Mesendoderm (in vitro differentiated cells): ENCODE results near the gene PLB1.

Experiments used
- DNase-seq: peaks from one replicate; pipeline ENCODE4 v3.0.0; 2013
- H2AK5ac ChIP-seq: 2 replicates; pipeline ENCODE4 v1.6.1; 2013; ENCODE audit warnings: low read length, inconsistent platforms
- H2BK120ac ChIP-seq: 2 replicates; pipeline ENCODE4 v1.6.1; 2013; ENCODE audit warnings: low read depth, mild to moderate bottlenecking, low read length, moderate library complexity, mixed read lengths
- H2BK15ac ChIP-seq: replicated peaks from 2 replicates; pipeline ENCODE4 v1.6.1; 2013; ENCODE audit warnings: low read depth, mild to moderate bottlenecking, moderate library complexity
- H2BK5ac ChIP-seq: 2 replicates; pipeline ENCODE4 v1.6.1; 2013; ENCODE audit warnings: low read length, inconsistent platforms
- H3K18ac ChIP-seq: 2 replicates; pipeline ENCODE4 v1.6.1; 2013; ENCODE audit warnings: mild to moderate bottlenecking, low read length, mixed read lengths
- H3K23ac ChIP-seq: one replicate; pipeline ENCODE4 v1.6.1; 2013; ENCODE audit warnings: low read length
- H3K27ac ChIP-seq: 2 replicates; pipeline ENCODE4 v1.5.1; 2013; ENCODE audit warnings: low read depth, mild to moderate bottlenecking, inconsistent platforms, low read length, moderate library complexity
- H3K27me3 ChIP-seq: 2 replicates; pipeline ENCODE4 v1.6.1; 2013; ENCODE audit warnings: low read length, control low read depth, mild to moderate bottlenecking, inconsistent platforms; ENCODE audit not compliant: insufficient read depth, poor library complexity
- H3K36me3 ChIP-seq: 2 replicates; pipeline ENCODE4 v1.6.1; 2013; ENCODE audit warnings: low read length, inconsistent platforms; ENCODE audit not compliant: control insufficient read depth, insufficient read depth
- H3K4ac ChIP-seq: one replicate; pipeline ENCODE4 v1.6.1; 2013; ENCODE audit warnings: low read depth, mild to moderate bottlenecking, low read length, moderate library complexity
- H3K4me1 ChIP-seq: 2 replicates; pipeline ENCODE4 v1.6.1; 2013; ENCODE audit warnings: low read depth, low read length, inconsistent platforms; ENCODE audit not compliant: control insufficient read depth
- H3K4me2 ChIP-seq: 2 replicates; pipeline ENCODE4 v1.6.1; 2013; ENCODE audit warnings: low read length
- H3K4me3 ChIP-seq: 2 replicates; pipeline ENCODE4 v1.5.1; 2013; ENCODE audit warnings: mild to moderate bottlenecking, low read length
- H3K56ac ChIP-seq: one replicate; pipeline ENCODE4 v1.6.1; 2013; ENCODE audit warnings: low read length
- H3K79me1 ChIP-seq: 2 replicates; pipeline ENCODE4 v1.6.1; 2013; ENCODE audit warnings: low read length, inconsistent platforms
- H3K79me2 ChIP-seq: 2 replicates; pipeline ENCODE4 v1.6.1; 2013; ENCODE audit warnings: mild to moderate bottlenecking, low read length; ENCODE audit not compliant: control insufficient read depth, insufficient read depth
- H3K9ac ChIP-seq: 2 replicates; pipeline ENCODE4 v1.6.1; 2013; ENCODE audit warnings: low read length, inconsistent platforms
- H4K5ac ChIP-seq: one replicate; pipeline ENCODE4 v1.6.1; 2013; ENCODE audit warnings: low read length
- H4K8ac ChIP-seq: one replicate; pipeline ENCODE4 v1.6.1; 2013; ENCODE audit warnings: low read depth, mild to moderate bottlenecking, control low read depth, low read length, moderate library complexity
- WGBS: extraction: QIAGEN DNeasy Blood & Tissue Kit; methylation state at CpG from one replicate; pipeline ENCODE4 v1.1.7; 2013; ENCODE audit warnings: low lambda C conversion rate, missing lambda C conversion rate; ENCODE audit not compliant: insufficient coverage; ENCODE audit errors: extremely low coverage; 5-methylcytosine and 5-hydroxymethylcytosine counted together

PLB1 gene

DNA sequence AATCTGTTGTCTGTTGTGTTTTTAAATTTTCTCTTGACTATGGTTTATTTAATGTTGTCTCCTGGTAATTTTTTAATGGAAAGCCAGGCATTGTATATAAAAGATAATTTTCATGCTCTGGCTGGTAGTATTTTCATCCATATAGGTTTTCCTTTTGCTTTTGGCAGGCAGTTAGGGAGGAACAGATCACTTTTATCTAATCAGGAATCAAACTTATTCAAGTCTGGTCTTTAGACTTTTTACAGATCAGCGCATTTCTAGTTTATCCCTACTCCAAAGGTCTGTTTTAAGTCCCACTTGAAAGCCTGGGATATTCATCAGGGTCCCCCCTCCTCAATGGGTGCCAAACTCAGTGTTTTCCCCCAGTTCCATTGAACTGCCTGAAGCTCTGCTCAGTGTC lies 17.2 kb downstream of the PLB1 start:
- H3K27me3 ChIP-seq, result no peaks in the 10 kb centered on the region

DNA sequence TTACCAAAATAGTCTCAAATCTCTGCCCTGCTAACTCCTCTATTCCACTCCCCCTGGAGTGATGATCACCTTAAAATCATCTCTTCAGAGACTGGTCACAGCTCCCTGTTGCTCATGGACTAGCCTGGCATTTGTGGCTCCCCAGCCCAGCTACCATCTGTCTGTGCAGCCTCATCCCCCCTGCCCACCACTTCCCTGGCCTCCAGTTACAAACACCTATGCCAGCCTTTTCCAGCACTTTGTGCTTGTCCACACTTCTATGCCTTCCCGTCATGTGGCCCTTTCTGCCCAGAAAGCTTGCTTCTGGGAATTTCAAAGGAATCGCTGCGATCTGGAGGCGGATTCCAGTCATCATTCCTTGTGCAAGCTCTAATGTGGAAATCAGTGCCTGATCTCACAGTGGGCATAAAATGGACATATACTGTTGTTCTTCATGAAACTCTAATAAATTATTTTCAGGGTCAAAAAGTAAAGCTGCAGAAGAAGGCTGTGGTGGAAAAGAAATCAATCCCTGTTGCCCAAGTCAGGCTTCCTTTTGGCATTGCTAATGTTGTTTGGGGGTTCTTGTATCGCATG lies 19.4 kb downstream of the PLB1 start:
- Histone ChIP-seq H3K4me3 (no peak overlapping the region), H3K36me3 (no peaks in the 10 kb centered on the region), H2AK5ac (no peak overlapping the region), H3K79me1 (no peaks in the 10 kb centered on the region), H3K56ac (no peak overlapping the region), H2BK120ac (no peak overlapping the region), H3K4me2 (no peak overlapping the region), H3K27me3 (no peaks in the 10 kb centered on the region), H3K27ac (no peak overlapping the region), H3K4ac (no peak overlapping the region), H2BK5ac (no peak overlapping the region), H3K23ac (no peak overlapping the region), H3K4me1 (no peaks in the 10 kb centered on the region), H4K5ac (no peak overlapping the region), H3K79me2 (no peaks in the 10 kb centered on the region), H4K8ac (no peak overlapping the region), H2BK15ac (no peak overlapping the region), H3K9ac (no peak overlapping the region), H3K18ac (no peak overlapping the region)
- no CpG with 5 or more reads among the region's 5 CpGs for WGBS
- DNase-seq, result no peak

More for the DNA sequence above, 17.2 kb downstream of the PLB1 start:
- Histone ChIP-seq H2AK5ac (no peak overlapping the region), H3K56ac (no peak overlapping the region), H3K79me2 (no peaks in the 10 kb centered on the region), H4K5ac (no peak overlapping the region), H3K79me1 (no peaks in the 10 kb centered on the region), H2BK5ac (no peak overlapping the region), H3K9ac (no peak overlapping the region), H2BK120ac (no peak overlapping the region), H3K27ac (no peak overlapping the region), H4K8ac (no peak overlapping the region), H3K23ac (no peak overlapping the region), H3K4me3 (no peak overlapping the region), H3K36me3 (no peaks in the 10 kb centered on the region), H3K4ac (no peak overlapping the region), H3K4me2 (no peak overlapping the region), H3K4me1 (no peaks in the 10 kb centered on the region), H2BK15ac (no peak overlapping the region), H3K18ac (no peak overlapping the region)
- WGBS, result no CpG with 5 or more reads among the region's 1 CpG
- DNase-seq, result no peak

- Histone ChIP-seq H3K4ac (no peak overlapping the region), H3K23ac (no peak overlapping the region), H3K56ac (no peak overlapping the region), H3K79me2 (no peaks in the 10 kb centered on the region), H2BK5ac (no peak overlapping the region), H4K8ac (no peak overlapping the region), H3K4me3 (no peak overlapping the region), H3K9ac (no peak overlapping the region), H2BK120ac (no peak overlapping the region), H3K79me1 (no peaks in the 10 kb centered on the region), H3K4me2 (no peak overlapping the region), H3K18ac (no peak overlapping the region), H2AK5ac (no peak overlapping the region), H2BK15ac (no peak overlapping the region), H3K36me3 (no peaks in the 10 kb centered on the region), H3K27ac (no peak overlapping the region), H3K27me3 (no peaks in the 10 kb centered on the region), H3K4me1 (no peaks in the 10 kb centered on the region), H4K5ac (no peak overlapping the region)
- DNase-seq, result no peak
- WGBS, result no CpG with 5 or more reads among the region's 1 CpG
Measured at GRCh38 chr2:28516430-28516829, 20.6 kb downstream of the PLB1 start.

- Histone ChIP-seq H3K79me1 (no peaks in the 10 kb centered on the region), H2AK5ac (no peak overlapping the region), H2BK5ac (no peak overlapping the region), H3K4me2 (no peak overlapping the region), H3K27ac (no peak overlapping the region), H3K79me2 (no peaks in the 10 kb centered on the region), H3K27me3 (no peaks in the 10 kb centered on the region), H4K8ac (no peak overlapping the region), H3K9ac (no peak overlapping the region), H3K4me1 (no peaks in the 10 kb centered on the region), H3K4me3 (no peak overlapping the region), H2BK15ac (no peak overlapping the region), H3K18ac (no peak overlapping the region), H3K4ac (no peak overlapping the region), H3K23ac (no peak overlapping the region), H4K5ac (no peak overlapping the region), H3K56ac (no peak overlapping the region), H3K36me3 (no peaks in the 10 kb centered on the region), H2BK120ac (no peak overlapping the region)
- WGBS, result no CpG with 5 or more reads among the region's 6 CpGs
- no peak for DNase-seq
Measured at GRCh38 chr2:28516950-28517349, 21.1 kb downstream of the PLB1 start.

DNA sequence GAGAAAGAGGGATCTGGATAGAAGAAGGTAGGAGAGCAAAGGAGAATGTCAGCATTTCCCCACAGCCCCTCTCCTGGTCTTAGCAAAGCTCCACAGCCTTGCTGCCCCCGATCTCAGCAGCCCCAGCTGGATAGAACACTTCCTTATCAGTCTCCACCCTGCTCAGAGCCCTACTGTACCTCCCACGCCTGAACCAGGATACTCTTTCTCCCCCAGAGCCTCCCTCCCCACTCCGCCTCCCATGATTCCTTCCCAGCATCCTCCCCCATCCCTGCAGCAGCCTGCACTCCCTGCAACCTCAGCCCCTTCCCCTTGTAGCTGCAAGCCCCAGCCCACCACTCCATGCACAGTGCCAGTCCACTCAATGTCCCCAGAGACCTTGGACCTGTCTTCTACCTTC lies 25.8 kb downstream of the PLB1 start:
- no peak overlapping the region for H3K4me3 ChIP-seq

DNA sequence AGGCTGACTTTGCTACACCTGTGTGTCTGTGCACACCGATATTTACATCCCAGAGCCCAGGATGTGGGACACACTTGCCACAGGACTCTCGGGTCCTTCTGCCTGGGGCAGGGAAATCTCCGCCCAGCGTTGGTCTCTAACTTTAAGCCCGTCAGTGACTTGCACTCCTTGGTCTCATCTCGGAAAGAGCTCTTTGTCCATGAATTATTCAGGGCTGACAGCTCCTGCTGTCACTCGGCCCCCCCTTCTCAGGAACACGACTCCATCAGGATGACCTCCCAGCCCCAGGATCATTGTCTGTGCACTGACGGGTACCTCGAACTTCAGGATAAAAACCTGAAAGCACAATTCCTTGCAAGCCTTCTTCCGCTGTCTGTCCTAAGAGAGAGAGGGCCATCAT lies 26.6 kb downstream of the PLB1 start:
- H3K79me1 ChIP-seq, result no peaks in the 10 kb centered on the region
- H3K27me3 ChIP-seq, result no peaks in the 10 kb centered on the region

More for the DNA sequence above, 25.8 kb downstream of the PLB1 start:
- H3K18ac ChIP-seq, result no peak overlapping the region
- H3K4me1 ChIP-seq, result peaks cover 4% of the 10 kb centered on the region
- H2BK5ac ChIP-seq, result no peak overlapping the region
- no peak overlapping the region for H3K23ac ChIP-seq
- H2BK15ac ChIP-seq, result no peak overlapping the region
- H3K79me1 ChIP-seq, result no peaks in the 10 kb centered on the region
- no peak overlapping the region for H3K4ac ChIP-seq
- no peak overlapping the region for H2BK120ac ChIP-seq
- no peaks in the 10 kb centered on the region for H3K79me2 ChIP-seq
- no peaks in the 10 kb centered on the region for H3K36me3 ChIP-seq
- H3K27me3 ChIP-seq, result no peaks in the 10 kb centered on the region
- peak; percentile 22 for DNase-seq
- WGBS, result no CpG with 5 or more reads among the region's 3 CpGs
- no peak overlapping the region for H3K4me2 ChIP-seq
- no peak overlapping the region for H4K5ac ChIP-seq
- no peak overlapping the region for H4K8ac ChIP-seq
- H3K56ac ChIP-seq, result no peak overlapping the region
- H2AK5ac ChIP-seq, result no peak overlapping the region
- H3K9ac ChIP-seq, result no peak overlapping the region
- no peak overlapping the region for H3K27ac ChIP-seq

More for the DNA sequence above, 26.6 kb downstream of the PLB1 start:
- Histone ChIP-seq H3K79me2 (no peaks in the 10 kb centered on the region), H4K5ac (no peak overlapping the region), H3K4me2 (no peak overlapping the region), H2BK15ac (no peak overlapping the region), H3K9ac (no peak overlapping the region), H3K27ac (no peak overlapping the region), H3K36me3 (no peaks in the 10 kb centered on the region), H3K23ac (no peak overlapping the region), H2BK5ac (no peak overlapping the region), H2BK120ac (no peak overlapping the region), H3K4me1 (peaks cover 4% of the 10 kb centered on the region), H3K18ac (no peak overlapping the region), H3K4ac (no peak overlapping the region), H2AK5ac (no peak overlapping the region), H3K56ac (no peak overlapping the region), H4K8ac (no peak overlapping the region), H3K4me3 (no peak overlapping the region)
- no CpG with 5 or more reads among the region's 11 CpGs for WGBS
- no peak for DNase-seq
